Left kidney (tissue), 2 donors: Measurements from ENCODE around the gene ZBED1. TPM values are rescaled to one million over a fixed set of nuclear protein-coding genes. Genes with fewer than 3 reads are reported as not detected.
"Not testable (repeated sequence)": the region's sequence is repeated elsewhere in the genome, so short reads cannot be mapped to it uniquely, and the experiment has no call there.

Source experiments
- DNase-seq: peaks from one replicate; pipeline ENCODE4 v3.0.0-alpha.2; 2013
- polyA plus RNA-seq: library from polyadenylated mRNA; unstranded; fragments of 120-200 nt; gene quantifications from one replicate; pipeline ENCODE4 v1.2.1, GENCODE V29; 2013; ENCODE audit not compliant: insufficient read length

ZBED1 gene
- polyA plus RNA-seq, 1 donor, result 40.9 TPM

- DNase-seq, result no peak
Observed at GRCh38 chrX:2457289-2458133, 43.3 kb downstream of the ZBED1 start.

- not testable (repeated sequence) for DNase-seq
Observed at GRCh38 chrX:2456091-2456490, 44.7 kb downstream of the ZBED1 start.

GRCh38 chrX:2454620-2455019, 46.2 kb downstream of the ZBED1 start:
- DNase-seq, result not testable (repeated sequence)

GRCh38 chrX:2452799-2453198, 48.0 kb downstream of the ZBED1 start:
- no peak for DNase-seq

GRCh38 chrX:2452317-2452784, 48.4 kb downstream of the ZBED1 start:
- no peak for DNase-seq

- DNase-seq, result no peak
Observed at GRCh38 chrX:2451501-2452316, 49.1 kb downstream of the ZBED1 start.

GRCh38 chrX:2450681-2451080, 50.1 kb downstream of the ZBED1 start:
- no peak for DNase-seq

GRCh38 chrX:2449135-2449886, 51.5 kb downstream of the ZBED1 start:
- no peak for DNase-seq

GRCh38 chrX:2447484-2447883, 53.3 kb downstream of the ZBED1 start:
- no peak for DNase-seq

GRCh38 chrX:2446815-2447214, 54.0 kb downstream of the ZBED1 start:
- no peak for DNase-seq

- no peak for DNase-seq
Observed at GRCh38 chrX:2445662-2446623, 54.8 kb downstream of the ZBED1 start.

- no peak for DNase-seq
Observed at GRCh38 chrX:2442694-2443093, 58.1 kb downstream of the ZBED1 start.

- DNase-seq, result no peak
Observed at GRCh38 chrX:2441466-2441865, 59.3 kb downstream of the ZBED1 start.

GRCh38 chrX:2439613-2440012, 61.2 kb downstream of the ZBED1 start:
- DNase-seq, result no peak

Other genes with a start within 250 kb of the ZBED1 start
- gene DHRSX, start within 50 bp of the ZBED1 start, polyA plus RNA-seq, result 27.5 TPM
- 178 TPM for gene CD99, start 190.3 kb upstream of the ZBED1 start, polyA plus RNA-seq